22Rv1 (cell line): ENCODE measurements around the gene DYNC1I1.

Experiments used
- H3K27ac ChIP-seq: fragments of 450-650 bp; 2 replicates; pipeline ENCODE4 v1.5.1; 2017
- CTCF ChIP-seq: fragments of 450-650 bp; IDR thresholded peaks from 2 replicates; pipeline ENCODE4 v1.5.1; 2017; ENCODE audit warnings: mild to moderate bottlenecking
- ZFX ChIP-seq: fragments of 450-650 bp; IDR thresholded peaks from 2 replicates; pipeline ENCODE4 v1.6.1; 2017; ENCODE audit warnings: antibody characterized with exemption, borderline replicate concordance

The DYNC1I1 gene

DNA sequence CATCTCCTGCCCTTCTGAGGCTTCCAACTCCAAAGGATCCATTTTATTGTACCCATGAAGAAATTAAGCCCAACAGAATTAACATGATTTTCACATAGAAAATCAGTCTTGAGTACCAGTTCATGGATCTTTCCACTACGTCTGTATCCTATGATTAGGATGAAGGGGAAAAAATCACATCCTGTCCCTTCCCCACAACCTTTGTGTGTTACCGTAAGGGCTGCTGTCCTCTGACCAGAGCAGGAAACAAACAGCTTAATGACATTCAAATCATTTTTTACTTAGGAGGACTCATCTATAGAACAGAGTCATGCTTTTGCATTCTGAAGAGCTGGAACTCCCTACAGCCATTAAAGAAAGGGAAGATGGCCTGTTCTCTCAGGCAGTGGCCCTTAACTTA is 241.5 kb downstream of the DYNC1I1 start:
- no peak overlapping the region for H3K27ac ChIP-seq
- TF ChIP-seq CTCF, result no peak
- no peak for TF ChIP-seq ZFX

GRCh38 chr7:96014617-96015016 is 242.3 kb downstream of the DYNC1I1 start:
- H3K27ac ChIP-seq, result no peak overlapping the region
- no peak for TF ChIP-seq ZFX
- TF ChIP-seq CTCF, result no peak

GRCh38 chr7:96016056-96016586 is 243.8 kb downstream of the DYNC1I1 start:
- H3K27ac ChIP-seq, result no peak overlapping the region
- TF ChIP-seq ZFX (no peak), CTCF (no peak)

DNA sequence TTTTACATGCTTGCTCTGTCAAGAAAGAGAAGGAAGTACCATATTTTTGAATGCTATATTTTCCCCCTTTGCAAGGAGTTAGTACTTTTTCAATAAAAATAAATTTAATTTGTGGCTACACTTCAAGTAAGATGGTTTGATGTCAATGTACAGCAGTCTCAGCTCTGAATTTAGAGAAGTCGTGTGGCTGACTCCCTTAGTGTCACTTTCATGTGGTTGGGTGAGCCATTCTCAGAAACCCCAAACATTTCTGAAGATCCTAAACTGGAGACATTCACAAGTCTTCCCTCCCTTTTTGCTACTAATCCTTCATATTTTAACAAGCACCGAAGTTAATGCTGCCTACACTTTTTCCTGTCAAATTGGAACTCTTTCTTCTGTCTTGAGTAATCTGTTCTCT is 244.4 kb downstream of the DYNC1I1 start:
- no peak for TF ChIP-seq ZFX
- TF ChIP-seq CTCF, result no peak
- no peak overlapping the region for H3K27ac ChIP-seq

DNA sequence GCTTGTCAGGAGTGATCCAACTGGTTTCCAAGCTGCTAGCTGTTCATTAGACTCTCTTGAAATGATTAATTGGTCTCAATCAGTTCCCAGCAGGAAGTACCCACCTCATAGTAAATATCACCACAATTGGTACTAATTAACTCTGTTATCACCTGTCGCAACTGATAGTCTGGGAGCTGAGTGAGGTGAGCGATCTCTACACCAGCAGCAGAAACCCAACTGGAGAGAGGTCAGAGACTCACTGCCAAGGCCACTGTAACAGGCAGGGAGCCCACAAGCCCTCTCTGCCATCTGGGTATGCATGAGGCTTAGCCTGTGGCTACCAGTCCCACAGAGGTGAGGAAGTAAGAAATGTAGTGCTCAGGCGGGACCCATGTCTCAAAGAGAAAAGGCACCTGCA is 245.5 kb downstream of the DYNC1I1 start:
- no peak overlapping the region for H3K27ac ChIP-seq
- TF ChIP-seq ZFX (no peak), CTCF (no peak)

- TF ChIP-seq ZFX (no peak), CTCF (no peak)
- H3K27ac ChIP-seq, result no peak overlapping the region
Measured at GRCh38 chr7:96021568-96021967, 249.2 kb downstream of the DYNC1I1 start.

DNA sequence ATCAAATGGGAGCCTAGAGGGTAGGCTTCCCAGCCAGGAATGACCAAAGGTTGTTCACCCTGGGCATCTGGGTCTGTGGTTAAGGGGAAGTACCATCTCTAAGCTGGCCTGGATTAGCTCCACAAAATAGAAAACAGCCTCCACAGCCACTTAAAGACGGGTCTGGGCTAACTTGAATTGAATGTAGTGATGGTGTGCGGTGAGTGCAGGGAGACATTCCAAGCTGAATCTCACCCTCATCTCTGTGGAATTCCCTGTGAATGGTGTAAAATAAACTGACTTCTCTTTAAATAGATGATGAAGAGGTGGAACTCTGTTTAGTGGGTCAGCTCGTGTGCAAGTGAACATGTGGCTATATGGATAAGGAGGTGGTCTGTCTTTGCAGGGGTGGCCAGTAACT is 251.0 kb downstream of the DYNC1I1 start:
- no peak overlapping the region for H3K27ac ChIP-seq
- TF ChIP-seq CTCF (no peak), ZFX (no peak)
